Stimulated activated CD8-positive, alpha-beta memory T cell treated with anti-CD3 and anti-CD28 coated beads, Interleukin-4, amount 100 ng/mL, for 48 hours (primary cell): Measurements from ENCODE around the gene TFEB.
"Not testable (repeated sequence)": the region's sequence is repeated elsewhere in the genome, so short reads cannot be mapped to it uniquely, and the experiment has no call there.

Experiments
- DNase-seq: peaks from one replicate; pipeline ENCODE4 v3.0.0-alpha.2; 2020

Gene TFEB

GRCh38 chr6:41735427-41736185 is at the start of gene TFEB:
TFEB (minus strand) TSS chr6:41735608; CDS start chr6:41691213, 44,395 bp downstream.
- peak; percentile 96 for DNase-seq

DNA sequence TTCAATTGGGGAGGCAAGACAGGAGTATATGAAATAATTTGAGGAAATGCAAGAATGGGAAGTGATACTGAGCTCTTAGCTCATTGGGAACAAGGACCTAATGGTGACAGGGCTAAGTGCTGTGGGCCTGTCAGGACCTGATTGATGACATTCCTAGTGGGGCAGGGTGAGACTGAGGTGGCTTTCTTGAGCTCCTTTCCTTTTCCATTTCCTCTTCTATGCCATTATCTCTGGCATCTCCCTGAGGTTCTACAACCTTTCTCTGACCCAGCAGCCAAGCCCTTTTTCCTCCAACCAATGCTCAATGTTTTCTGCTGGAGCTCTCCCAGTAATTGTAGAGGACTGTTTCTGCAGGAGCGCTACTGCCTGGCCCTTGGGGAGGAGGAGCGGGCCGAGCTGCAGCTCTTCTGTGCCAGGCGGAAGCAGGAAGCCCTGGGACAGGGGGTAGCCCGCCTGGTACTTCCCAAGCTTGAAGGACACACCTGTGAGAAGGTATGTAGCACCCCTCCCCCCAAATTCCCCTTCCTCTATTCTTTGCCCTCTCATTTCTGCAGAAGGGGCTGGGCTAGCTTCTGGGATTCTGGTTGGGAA is 49.3 kb upstream of the TFEB start:
- no peak for DNase-seq

- DNase-seq = no peak
Observed at GRCh38 chr6:41783106-41783780, 47.8 kb upstream of the TFEB start.

- DNase-seq = no peak
Observed at GRCh38 chr6:41781366-41781730, 45.9 kb upstream of the TFEB start.

GRCh38 chr6:41780551-41781365 is 45.4 kb upstream of the TFEB start, which contains the start of gene PRICKLE4:
PRICKLE4 (plus strand) TSS chr6:41780782; CDS start chr6:41783474, 2,692 bp downstream.
- DNase-seq = no peak

DNA sequence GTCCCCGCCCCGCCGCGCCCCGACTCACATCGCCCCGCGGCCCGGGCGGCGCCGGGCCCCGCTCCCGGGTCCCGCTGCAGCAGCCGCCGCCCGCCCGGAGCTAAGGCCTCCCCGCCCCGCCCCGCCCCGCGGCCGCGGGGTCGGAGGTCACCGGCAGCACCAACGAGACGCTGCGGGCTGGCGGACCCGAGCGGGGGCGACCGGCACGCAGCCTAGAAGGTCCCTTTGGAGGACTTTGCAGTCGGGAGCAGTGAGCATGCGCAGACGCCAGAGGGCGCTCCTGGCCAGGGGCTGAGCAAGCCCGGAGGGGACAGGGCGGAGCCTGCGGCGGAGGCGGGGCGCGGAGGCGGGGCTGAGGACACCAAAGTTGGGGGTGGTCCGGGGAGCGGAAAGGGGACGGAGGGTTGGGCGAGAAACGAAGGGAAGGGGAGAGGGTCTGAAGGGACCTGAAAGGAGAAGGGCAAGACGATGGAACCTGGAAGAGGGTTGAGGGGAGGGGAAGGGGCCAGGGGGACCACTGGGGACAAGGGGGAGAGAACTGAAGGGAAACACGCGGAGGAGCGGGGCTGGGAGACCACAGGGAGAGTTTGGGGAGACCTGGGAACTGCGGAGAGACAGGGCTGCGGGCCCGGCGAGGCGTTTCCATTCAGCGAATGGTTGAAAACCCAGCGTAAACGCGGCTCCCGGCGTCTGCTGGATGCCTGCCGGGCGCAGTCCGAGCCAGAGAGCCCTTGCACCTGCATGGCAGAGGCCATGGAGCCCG is 44.6 kb upstream of the TFEB start, which contains the start of gene FRS3:
TSS of gene FRS3 (minus strand) at position 113 of the 763 bp plus-strand sequence. CDS start 2,913 bp downstream, outside the sequence.
- peak; percentile 100 for DNase-seq

GRCh38 chr6:41779336-41779735 is 43.9 kb upstream of the TFEB start:
- DNase-seq = no peak

DNA sequence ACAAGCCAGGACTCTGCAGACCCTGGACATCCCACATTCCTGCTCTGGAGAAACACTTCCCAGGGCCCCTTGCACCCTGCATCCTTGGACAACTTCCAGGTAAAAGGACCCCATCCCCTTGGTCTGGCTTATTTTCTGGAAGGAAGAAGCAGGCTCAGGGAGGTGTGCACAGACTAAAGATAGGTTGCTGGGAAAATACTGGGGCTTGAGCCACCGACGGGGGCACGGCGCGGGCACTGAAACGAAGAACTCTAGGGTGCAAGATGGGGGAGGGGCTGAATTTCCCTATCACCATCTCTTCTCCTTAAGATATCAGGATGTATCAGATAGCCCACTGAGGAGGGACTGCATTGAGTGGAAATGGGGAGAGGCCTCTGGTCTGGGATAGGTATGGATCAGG is 43.5 kb upstream of the TFEB start:
- DNase-seq = no peak

- no peak for DNase-seq
Observed at GRCh38 chr6:41777551-41778285, 42.3 kb upstream of the TFEB start.

DNA sequence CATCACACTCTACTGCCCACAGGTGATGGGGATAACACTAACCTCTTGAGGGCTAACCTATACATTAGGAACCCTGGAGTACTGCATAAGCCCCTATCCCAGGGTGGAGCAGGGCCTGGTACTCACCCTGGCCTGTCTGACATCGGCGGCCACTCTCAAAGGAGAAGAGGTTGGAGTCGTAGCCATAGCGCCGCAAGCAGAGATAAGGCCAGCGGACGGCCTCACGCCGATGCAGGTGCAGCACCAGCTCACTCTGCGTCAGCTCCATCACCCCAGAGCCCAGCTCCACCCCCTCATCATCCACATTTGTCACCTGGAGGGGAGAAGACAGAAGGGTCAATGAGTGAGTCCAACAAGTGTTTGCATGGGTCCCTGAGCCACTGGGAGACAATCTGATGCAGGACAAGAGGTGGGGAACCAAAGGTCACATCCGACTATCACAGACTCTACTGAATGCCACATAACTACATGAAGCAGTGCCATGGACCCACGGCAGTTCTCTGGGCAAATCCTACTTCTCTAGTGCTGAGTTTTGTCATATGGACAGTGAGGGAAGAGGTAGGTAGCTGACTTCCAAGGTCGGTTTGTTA is 40.0 kb upstream of the TFEB start:
- DNase-seq = no peak

GRCh38 chr6:41774841-41775240 is 39.4 kb upstream of the TFEB start:
- no peak for DNase-seq

DNA sequence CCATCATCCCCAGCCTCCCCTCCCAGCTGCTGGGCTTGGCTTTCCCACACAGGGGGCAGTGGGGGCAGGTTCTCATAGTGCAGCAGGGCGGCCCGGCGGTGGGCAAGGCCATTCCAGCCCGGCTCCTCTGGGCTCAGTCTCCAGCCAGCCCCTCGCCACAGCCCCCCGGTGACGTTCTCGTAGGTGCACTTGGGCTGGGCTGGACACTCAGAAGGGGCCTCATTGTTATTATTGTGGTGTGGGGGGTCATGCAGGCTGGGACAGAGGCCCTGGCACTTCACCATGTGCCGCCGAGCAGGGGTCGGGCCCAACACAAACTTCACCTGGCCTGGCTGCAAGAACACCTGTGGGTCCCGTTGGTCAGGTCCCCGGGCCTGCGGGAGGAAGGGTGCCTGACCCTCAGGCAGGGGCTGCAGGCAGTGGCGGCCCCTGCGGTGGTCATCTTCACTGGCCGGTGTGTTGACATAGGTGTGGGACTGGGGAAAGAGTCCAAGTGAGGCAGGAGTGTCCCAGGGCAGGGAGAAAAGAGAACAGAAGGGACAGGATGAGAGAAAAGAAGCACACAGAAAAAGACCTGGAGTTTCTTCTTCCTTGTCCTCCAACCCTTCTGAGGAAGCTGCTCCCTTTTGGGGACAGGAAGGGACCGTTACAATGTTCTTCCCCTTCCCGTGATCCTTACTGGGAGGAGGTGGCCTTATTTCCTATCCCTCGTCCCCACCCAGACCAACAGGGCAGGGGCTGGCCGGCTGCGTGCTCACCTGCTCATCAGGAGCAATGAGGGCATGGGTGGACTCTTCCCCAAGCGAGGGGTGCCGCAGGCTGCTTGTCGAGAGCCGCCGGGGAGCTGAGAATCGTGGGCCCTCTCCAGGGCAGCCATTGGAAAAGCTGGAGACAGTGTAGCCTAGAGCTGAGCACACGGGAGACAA is 35.9 kb upstream of the TFEB start:
- DNase-seq = no peak

DNA sequence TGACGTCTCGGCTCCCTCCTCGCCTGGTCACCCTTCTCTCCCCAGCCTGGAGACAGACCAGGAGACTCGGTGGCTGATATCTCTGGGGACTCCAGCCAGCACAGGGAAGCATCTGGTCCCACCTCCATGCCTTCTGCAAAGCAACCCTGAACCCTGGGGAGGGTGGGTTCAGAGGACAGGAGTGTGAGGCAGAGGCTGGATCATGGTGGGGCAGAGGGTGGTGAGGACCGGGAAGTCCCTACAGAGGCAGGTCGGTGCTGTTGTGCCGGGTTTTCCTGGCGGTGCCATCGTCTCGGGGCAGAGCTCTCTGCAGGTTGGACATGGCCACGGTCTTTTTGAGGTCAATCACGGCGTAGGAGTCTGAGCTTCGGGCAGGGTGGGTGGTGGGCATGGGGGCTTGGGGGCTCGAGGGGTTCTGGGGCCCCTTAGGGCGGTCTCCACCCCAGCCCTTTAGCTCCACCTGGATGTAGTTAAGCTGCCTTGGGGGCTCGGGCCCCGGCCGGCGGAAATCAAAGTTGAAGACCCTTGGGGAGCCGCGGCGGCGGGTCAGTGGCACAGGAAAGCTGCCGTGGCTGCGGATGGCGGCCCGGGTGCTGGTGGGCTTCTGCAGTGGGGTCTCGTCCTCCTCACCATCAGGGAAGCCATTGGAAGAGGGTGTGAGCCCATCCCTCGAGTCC is 35.1 kb upstream of the TFEB start:
- DNase-seq = no peak

GRCh38 chr6:41769376-41769775 is 34.0 kb upstream of the TFEB start:
- no peak for DNase-seq

GRCh38 chr6:41768545-41769308 is 33.3 kb upstream of the TFEB start:
- no peak for DNase-seq

GRCh38 chr6:41767112-41767833 is 31.9 kb upstream of the TFEB start:
- DNase-seq = no peak

DNA sequence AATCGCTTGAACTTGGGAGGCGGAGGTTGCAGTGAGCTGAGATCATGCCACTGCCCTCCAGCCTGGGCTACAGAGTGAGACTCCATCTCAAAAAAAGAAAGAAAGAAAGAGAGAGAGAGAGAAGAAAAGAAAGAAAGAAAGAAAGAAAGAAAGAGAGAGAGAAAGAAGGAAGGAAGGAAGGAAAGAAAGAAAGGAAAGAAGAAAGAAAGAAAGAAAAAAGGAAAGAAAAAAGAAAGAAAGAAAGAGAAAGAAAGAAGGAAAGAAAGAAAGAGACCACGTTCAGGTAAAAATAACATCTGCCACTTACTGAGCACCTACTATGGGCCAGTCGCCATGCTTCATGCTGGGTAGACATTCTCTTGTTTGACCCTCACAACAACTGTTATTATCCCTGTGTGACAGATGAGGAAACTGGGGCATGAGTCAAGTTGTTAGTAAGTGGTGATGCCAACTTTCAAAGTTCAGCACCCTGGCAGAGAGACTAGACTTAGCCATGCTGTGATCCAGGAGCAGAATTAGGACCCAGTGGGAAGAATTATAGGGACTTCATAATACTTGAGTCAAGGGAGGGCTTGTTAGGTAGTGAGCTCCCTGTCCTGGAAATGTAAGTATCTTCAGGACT is 30.7 kb upstream of the TFEB start:
- not testable (repeated sequence) for DNase-seq
